NCI-H524 (cell line): ENCODE data around the gene TM2D3.

Source experiments
- DNase-seq, 2 experiments: peaks; one replicate each; lab custom pipeline; 2025; lab: John Stamatoyannopoulos, UW

TM2D3 gene

DNA sequence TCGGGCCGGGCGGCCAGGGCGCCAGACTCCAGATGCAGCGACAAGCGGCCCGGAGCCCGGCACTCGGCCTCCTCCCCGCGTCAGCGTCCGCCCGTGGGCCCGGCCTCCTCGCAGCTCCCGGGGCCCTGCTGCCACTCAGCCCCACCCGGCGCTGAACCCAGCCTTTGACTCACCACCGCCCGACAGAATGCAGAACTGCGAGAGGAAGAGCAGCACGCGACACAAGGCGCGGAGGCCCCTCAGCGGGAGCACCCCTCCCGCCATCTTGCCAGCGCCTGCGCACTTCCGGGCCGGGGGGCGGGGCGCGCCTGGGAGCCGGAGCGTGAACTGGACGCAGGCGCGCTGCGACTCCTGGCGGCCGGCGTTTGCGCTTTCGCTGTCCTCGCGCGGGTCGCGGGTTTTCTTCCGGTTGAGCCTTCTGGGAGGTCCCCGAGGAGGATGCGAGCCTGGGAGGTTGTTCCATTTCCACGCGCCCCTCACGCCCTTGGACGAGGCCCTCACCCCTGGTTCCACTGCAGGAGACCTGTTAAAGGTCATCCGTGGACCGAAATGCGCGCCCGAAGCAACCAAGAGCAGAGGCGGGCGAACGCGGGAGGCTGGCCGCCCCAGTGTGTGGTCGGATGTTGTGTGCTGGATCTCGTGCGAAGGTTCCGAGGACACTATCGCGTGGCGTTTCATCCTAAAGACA, at the start of gene TM2D3:
Gene TM2D3, minus strand, starts transcription at position 284 of the 688 bp plus-strand sequence. Its CDS starts 20 bp downstream, at position 264.
- DNase-seq = peak; percentile 81 to 90

DNA sequence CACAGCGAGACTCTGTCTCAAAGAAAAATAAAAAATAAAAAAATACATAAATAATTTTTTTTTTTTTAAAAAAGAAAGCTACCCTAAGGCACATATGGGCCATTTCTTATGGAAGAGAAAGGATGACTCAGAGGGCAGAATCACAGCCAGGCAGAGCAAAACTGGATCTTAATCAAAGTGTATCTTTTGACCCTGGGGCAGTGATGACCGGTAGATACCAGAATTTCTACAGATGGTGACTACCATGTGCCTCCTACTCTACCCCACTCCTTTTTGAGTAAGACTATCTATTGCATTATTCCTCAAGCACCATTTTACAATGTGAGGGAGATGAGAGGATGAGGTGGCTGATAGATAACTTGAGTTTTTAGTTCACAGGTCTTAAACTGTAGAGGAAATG, 46.1 kb upstream of the TM2D3 start:
- DNase-seq = no peak

DNA sequence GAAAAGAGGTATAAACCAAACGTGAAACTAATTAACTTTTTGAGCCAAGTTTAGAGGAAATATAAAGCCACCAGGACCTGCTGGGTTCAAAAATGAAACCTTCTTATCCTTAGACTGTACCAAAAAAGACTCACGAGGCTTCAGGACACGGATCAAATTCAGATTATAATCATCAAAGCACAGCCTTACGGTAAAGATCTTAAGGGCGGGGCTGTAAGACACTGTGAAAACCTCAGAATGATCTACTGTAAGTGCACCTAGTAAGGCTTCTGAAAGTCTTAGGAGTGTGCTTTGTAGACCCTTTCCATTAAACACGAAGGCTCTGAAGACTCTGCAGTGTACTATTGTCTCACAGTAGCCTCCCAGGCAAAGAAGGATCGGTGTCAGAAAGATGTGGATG, 45.3 kb upstream of the TM2D3 start:
- no peak for DNase-seq

DNA sequence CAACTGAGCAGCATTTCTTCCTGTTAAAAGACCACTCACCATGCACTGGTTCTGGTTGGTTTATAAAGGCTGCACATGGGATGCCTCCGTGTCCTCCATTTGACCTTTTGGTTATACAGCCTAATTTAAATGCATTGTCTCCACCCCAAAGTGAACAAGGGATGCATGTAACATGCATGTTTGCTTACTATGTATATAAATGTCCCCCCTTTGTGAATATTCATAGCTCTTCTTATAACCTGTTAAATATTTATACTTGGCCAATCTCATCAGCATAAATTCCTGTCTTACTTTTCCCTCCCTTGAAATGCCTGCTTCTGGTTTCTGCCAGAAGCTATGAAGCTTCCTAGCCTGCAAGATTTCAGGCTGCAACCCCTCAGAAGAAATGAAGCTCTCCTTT, 44.6 kb upstream of the TM2D3 start:
- DNase-seq = no peak

DNA sequence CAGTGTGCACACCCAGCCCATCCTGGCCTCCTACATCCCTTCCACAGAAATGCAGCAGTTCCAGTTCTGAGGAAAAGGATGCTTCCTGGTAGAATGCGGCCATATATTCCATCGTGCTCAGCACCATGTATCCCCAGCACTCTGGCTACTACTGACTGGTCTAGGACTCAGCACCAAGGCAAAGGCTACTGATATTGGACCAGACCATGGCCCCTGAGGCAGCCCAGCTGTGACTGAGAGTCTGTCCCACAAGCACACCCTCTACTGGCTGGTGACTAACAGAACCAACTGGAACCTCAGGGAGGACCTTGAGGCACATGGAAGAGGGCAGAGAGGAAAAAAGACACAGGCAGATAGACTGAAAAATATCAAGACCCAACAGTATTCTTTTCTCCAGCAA, 42.1 kb upstream of the TM2D3 start:
- DNase-seq = no peak

- no peak for DNase-seq
These were observed 40.8 kb upstream of the TM2D3 start for GRCh38 chr15:101692801-101693598.

- DNase-seq = no peak
These were observed 37.7 kb upstream of the TM2D3 start for GRCh38 chr15:101689901-101690300.

DNA sequence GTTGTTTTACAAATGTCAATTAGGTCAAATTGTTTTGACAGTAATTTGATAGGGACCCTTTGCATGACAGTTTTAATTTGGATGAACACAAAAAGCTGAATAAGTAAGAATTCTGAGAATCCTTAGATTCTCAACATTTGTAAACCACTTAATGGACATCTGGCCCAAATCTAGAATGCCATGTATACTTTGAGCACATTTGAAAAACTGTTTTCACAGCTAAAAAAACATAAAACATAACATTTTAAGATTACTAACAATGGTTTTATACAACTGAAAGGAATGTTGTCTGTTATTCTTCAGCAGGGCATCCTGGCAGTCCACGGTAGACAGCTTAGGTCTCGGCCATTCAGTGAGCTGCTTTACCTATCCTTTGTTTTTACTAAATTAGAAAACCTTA, 34.5 kb upstream of the TM2D3 start:
- no peak for DNase-seq

DNA sequence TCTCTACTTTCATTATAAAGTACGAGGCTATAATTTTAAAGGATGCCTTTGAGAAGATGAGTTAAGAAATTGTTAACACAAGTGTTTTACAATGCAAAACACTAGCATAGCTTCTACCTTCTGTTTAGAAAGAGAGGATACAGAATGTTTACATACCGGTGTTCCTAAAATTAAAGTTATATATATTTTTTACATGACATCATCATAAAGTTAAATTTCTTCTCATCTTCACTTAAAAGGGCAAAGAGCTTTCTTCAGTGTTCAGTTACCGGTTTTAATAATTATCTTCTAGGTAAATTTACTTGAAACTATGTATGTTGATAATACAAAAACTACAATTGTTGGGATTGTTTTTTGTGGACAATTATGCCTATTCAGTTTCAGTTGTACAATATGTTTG, 32.7 kb upstream of the TM2D3 start:
- no peak for DNase-seq

DNA sequence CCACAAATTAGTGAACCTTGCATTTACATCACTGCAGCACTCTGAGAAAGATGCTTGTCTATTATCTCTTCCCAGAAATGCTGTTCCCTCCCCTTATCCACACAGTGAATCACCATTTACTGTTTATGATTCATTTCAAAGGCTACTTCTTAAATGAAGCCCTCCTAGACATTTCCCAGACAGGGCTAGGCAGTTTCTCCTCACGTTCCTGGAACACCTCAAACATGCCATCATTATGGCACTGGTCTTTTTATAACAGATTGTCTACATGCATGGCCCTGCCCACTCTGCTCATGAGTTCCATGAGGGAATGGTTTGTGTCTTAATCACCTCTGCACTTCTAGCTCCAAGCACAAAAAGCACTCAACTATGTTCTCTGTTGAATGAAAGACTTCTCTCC, 32.2 kb upstream of the TM2D3 start:
- no peak for DNase-seq

DNA sequence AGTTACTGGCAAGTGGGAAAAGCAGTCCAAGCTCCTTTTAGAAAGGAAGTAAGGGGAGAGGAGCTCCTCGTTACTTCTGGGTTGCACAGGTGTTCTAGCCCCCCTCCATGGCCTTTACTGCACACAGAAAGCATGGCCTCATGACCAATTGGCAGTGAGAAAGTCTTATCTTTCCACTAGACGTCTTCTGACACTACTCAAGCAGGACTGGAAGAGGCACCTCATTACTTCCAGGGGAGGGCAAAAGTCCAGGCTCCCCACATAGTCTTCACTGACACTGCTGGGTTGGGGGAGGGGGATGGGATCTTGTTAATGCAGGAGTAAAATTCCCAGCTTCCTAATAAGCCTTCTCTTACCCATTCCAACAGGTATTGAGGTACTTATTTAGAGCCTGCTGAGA, 27.6 kb upstream of the TM2D3 start:
- peak in 1 of 2 experiments; percentile 33 for DNase-seq

DNA sequence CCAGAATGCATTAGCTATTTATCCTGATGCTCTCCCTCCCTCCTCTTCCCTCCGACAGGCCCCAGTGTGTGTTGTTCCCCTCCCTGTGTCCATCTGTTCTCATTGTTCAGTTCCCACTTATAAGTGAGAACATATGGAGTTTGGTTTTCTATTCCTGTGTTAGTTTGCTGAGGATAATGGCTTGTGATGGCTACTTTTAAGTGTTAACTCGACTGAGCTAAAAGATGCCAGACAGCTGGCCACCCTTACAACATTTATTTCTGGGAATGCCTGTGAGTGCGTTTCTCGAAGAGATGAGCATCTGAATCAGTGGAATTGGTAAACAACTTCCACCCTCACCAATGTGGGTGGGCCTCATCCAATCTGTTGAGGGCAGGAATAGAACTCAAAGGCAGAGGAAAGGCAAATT, 24.7 kb upstream of the TM2D3 start:
- DNase-seq = peak; percentile 97 to 99

DNA sequence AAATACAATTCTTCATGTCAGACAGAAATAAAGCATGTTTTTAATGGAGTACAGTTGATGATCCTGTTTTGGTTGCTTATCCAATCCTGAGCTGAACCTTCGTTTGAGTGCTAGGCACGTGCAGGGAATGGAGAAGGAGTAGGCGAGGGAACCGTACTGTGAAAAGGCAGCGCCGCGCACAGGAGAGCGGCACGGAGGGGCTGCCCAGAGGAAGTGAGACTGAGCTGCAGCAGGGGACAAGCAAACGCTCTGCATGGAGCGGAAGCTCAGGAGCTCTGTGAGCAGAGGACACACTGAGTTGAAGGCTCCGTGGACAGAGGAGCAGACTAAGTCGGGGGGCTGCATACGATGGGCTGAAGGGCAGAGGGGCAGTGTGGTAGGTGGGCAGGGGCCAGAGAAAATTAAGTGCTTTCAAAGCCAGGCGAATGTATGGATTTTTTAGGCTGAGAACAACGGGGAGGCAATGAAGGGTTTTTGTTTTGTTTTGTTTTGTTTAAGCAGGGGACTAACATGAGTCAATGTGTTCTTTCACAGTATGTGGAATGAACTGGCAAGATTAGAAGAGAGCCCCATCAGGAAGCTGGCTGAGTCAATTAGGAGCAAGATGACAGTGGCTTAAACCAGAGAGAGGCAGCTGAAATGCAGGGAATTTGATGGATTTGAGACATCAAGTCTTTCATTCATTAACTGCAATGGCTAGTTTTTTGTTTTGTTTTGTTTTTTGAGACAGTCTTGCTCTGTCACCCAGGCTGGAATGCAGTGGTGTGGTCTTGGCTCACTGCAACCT, 23.8 kb upstream of the TM2D3 start:
- peak; percentile 21 to 40 for DNase-seq

DNA sequence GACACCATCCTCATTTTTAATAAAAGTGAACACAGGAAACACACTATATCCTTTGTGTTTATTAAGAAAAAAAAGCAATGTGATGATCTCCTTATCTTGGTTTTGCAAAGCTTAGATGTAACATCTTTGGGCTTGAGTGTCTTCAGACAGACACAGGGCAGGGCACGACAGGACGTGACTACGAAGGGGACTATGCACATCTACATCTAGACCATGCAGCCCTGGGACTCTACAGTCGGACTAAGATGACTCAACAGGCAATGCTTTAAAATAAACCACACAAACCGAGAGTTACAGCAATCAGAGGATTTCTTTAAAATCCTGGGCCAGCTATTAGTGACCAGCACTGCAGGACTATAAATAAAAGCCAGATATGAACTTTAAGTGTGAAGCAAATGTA, 22.8 kb upstream of the TM2D3 start:
- DNase-seq = no peak

DNA sequence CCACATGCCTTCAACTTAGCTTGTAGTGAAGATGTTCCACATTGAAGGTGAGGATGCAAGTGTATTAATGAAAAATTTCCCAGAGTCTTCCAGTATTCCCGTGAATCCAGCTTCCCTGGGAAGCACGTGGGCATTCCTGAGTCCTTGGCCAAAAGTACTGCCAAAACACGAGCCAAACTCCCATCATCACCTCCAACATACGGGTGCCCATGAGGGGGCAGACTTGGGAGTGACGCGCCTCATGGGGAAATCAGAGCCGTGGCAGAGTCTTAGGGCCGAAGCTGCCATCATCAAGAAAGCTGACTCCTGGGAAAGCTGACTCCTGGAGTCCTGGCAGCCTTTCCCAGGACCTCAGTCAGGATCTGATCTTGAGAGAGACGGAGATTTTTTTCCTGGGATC, 20.1 kb upstream of the TM2D3 start:
- no peak for DNase-seq

- DNase-seq = no peak
These were observed 17.6 kb upstream of the TM2D3 start for GRCh38 chr15:101669744-101670143.

GRCh38 chr15:101667881-101668280, 15.7 kb upstream of the TM2D3 start:
- DNase-seq = no peak

- peak in 1 of 2 experiments; percentile 37 for DNase-seq
These were observed 12.2 kb upstream of the TM2D3 start for GRCh38 chr15:101664303-101664913.

- DNase-seq = no peak
These were observed 10.0 kb upstream of the TM2D3 start for GRCh38 chr15:101662203-101662602.

- no peak for DNase-seq
These were observed 7.8 kb upstream of the TM2D3 start for GRCh38 chr15:101660005-101660404.

DNA sequence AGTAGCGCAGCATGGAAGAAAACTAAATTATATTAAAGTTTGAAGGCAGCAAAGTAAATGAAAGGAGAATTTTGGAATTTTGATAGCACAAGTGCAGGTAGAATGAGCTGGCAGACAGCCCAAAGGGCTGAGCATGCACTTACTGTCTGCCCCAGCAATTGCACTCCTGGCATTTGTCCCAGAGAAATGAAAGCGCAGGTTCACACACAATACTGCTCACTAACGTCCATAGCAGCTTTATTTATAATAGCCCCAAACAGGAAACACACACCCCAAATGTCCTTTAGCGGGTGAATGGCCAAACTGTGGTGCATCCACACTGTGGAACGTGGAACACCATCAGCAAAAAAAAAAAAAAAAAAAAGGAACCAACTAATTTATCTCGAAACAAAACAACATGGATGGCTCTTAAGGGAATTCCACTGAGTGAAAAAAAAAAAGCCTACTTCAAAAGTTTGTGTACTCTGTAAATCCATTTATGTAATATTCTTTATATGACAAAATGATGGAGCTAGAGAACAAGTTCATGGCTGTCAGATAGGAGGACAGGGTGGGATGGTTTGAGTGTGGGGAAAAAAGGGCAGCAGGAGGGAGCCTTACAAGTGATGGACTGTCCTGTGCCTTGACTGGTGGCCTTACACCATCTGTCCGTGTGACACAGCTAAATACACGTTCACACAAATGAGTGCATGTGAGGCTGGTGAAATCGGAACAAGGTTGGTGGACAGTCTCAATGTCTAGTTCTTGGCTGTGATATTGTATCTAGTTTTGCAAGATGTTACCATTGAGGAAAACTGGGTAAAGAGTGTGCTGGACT, 6.0 kb upstream of the TM2D3 start:
- DNase-seq = no peak
